Type B pancreatic cell (in vitro differentiated cells): ENCODE data around the gene CA5A. TPM values are rescaled to one million over a fixed set of nuclear protein-coding genes. Genes with fewer than 3 reads are reported as not detected.
A peak's percentile ranks its signal among the peaks of the same experiment; 100 is the strongest.
"Not testable (repeated sequence)": the region's sequence is repeated elsewhere in the genome, so short reads cannot be mapped to it uniquely, and the experiment has no call there.

ENCODE experiments used
- DNase-seq: peaks from one replicate; pipeline ENCODE4 v3.0.0; 2021; ENCODE audit warnings: mixed read lengths; ENCODE audit not compliant: unreplicated experiment; ENCODE audit errors: extremely low spot score
- H3K27ac Mint-ChIP-seq: 2 replicates; pipeline ENCODE4 v1.8.0; 2021; ENCODE audit warnings: mild to moderate bottlenecking, mixed read lengths
- H3K27me3 Mint-ChIP-seq: 2 replicates; pipeline ENCODE4 v1.8.0; 2021; ENCODE audit warnings: mixed read lengths
- H3K36me3 Mint-ChIP-seq: 2 replicates; pipeline ENCODE4 v1.8.0; 2021; ENCODE audit warnings: mixed read lengths
- H3K4me1 Mint-ChIP-seq: one replicate; pipeline ENCODE4 v1.8.0; 2021; ENCODE audit warnings: mixed read lengths; ENCODE audit not compliant: unreplicated experiment
- H3K4me3 Mint-ChIP-seq: 2 replicates; pipeline ENCODE4 v1.8.0; 2021; ENCODE audit warnings: mild to moderate bottlenecking, mixed read lengths
- H3K9me3 Mint-ChIP-seq: 2 replicates; pipeline ENCODE4 v1.8.0; 2021; ENCODE audit warnings: mixed read lengths
- total RNA-seq: library from RNA; stranded (reverse); gene quantifications from 2 replicates; pipeline ENCODE4 v1.2.1, GENCODE V29; 2021; ENCODE audit warnings: low replicate concordance
- TF ChIP-seq, protein P1 (sequence below): fragments of 200-600 bp; sonication (generic); conservative IDR thresholded peaks from 2 replicates; pipeline ENCODE4 v1.5.0; 2021; ENCODE audit warnings: antibody characterized with exemption, mild to moderate bottlenecking

Gene CA5A
- total RNA-seq, 1 donor from 2014 or later: 0.70 TPM

DNA sequence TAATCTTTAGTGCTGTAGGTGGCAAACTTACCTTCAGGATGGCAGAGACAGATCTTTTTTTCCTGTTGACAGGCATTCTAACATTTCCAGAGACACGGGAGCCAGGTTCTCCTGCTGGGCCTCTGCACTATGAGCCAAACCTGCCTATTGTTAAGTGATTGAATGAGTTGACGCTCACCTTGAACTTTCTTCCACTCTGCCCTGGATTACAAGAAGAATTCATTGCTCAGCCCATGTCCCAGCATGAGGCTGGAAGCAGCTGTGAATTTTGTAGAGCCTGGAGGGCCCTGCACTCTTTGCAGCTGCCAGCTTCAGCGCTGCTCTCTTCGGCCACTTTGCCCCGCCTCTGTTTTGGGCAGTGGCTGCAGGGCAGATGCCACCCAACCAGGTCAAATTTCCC lies 57.6 kb downstream of the CA5A start:
- Mint-ChIP-seq H3K27me3 (peaks cover 25% of the 10 kb centered on the region), H3K9me3 (peaks cover 6% of the 10 kb centered on the region), H3K27ac (no peak overlapping the region), H3K4me1 (peaks cover 17% of the 10 kb centered on the region), H3K36me3 (no peaks in the 10 kb centered on the region), H3K4me3 (no peak overlapping the region)
- DNase-seq: no peak
- TF ChIP-seq, protein P1, sequence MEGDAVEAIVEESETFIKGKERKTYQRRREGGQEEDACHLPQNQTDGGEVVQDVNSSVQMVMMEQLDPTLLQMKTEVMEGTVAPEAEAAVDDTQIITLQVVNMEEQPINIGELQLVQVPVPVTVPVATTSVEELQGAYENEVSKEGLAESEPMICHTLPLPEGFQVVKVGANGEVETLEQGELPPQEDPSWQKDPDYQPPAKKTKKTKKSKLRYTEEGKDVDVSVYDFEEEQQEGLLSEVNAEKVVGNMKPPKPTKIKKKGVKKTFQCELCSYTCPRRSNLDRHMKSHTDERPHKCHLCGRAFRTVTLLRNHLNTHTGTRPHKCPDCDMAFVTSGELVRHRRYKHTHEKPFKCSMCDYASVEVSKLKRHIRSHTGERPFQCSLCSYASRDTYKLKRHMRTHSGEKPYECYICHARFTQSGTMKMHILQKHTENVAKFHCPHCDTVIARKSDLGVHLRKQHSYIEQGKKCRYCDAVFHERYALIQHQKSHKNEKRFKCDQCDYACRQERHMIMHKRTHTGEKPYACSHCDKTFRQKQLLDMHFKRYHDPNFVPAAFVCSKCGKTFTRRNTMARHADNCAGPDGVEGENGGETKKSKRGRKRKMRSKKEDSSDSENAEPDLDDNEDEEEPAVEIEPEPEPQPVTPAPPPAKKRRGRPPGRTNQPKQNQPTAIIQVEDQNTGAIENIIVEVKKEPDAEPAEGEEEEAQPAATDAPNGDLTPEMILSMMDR: no peak

DNA sequence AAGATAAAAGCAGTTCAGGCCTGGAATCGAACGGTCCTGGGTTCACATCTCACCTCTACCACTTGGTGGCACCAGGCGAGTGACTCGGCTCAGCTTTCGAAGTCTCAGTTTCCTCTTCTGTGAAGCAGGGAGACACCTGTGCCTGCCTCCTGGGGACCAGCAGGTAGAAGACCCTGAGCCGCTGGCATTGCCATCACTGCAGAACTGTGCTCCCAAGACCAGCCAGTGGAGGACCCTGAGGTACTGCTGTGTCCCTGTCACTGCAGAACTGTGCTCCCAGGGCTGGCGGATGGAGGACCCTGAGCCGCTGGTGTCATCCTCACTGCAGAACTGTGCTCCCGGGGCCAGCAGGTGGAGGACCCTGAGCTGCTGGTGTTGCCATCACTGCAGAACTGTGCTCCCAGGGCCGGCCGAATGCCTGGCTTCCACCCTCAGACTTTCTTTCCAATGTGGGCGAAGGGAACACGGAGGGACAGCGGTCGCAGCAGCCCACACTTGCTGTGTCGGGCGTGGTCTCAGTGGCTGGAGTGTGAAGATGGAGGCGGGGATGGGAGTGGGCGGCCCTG lies 58.3 kb downstream of the CA5A start:
- no peak overlapping the region for H3K27ac Mint-ChIP-seq
- no peak for DNase-seq
- no peak overlapping the region for H3K4me3 Mint-ChIP-seq
- H3K4me1 Mint-ChIP-seq: peaks cover 17% of the 10 kb centered on the region
- peaks cover 25% of the 10 kb centered on the region for H3K27me3 Mint-ChIP-seq
- no peaks in the 10 kb centered on the region for H3K36me3 Mint-ChIP-seq
- H3K9me3 Mint-ChIP-seq: peaks cover 6% of the 10 kb centered on the region
- TF ChIP-seq, protein P1: no peak

DNA sequence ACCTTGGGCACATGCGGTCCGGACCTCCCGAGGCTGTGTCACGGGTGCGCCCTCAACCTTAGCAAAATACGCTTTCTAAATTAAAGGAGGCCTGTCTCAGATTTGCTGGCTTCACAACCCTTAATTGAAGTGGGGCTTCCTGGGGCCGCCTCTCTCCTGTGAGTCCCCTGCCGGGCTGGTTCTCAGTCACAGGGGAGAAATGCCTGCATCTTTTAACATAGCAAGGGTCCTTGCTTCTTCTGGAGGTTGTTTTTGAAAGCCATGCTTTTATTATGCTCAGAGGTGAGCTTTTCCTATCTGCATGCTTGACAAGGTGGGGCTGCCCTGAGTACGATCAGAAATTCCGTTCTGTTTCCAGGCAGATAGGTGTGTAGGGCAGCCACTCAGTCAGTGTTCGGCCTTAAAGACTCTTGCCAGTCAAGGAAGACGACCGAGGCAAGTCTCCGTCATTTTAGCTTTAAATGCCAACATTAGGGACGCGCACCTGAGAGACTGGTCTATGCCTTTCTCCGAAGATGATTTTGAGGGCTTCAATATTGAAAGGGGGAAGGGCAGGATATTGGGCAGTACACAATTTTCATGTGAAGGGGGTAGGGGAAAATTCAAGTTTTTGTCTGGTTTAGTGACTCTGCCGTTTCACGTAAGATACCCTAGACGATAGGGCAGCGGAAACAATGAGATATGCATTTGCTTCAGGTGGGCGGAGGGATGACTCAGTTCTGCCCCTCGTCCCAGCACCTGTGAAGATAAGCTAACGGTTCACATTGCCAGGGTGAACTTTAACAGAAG lies 61.5 kb downstream of the CA5A start:
- H3K4me3 Mint-ChIP-seq: no peak overlapping the region
- no peak for DNase-seq
- TF ChIP-seq, protein P1: no peak
- no peaks in the 10 kb centered on the region for H3K36me3 Mint-ChIP-seq
- peak overlapping the region; percentile 6 for H3K27ac Mint-ChIP-seq
- H3K4me1 Mint-ChIP-seq: peaks cover 29% of the 10 kb centered on the region
- peaks cover 5% of the 10 kb centered on the region for H3K9me3 Mint-ChIP-seq
- peaks cover 23% of the 10 kb centered on the region for H3K27me3 Mint-ChIP-seq

DNA sequence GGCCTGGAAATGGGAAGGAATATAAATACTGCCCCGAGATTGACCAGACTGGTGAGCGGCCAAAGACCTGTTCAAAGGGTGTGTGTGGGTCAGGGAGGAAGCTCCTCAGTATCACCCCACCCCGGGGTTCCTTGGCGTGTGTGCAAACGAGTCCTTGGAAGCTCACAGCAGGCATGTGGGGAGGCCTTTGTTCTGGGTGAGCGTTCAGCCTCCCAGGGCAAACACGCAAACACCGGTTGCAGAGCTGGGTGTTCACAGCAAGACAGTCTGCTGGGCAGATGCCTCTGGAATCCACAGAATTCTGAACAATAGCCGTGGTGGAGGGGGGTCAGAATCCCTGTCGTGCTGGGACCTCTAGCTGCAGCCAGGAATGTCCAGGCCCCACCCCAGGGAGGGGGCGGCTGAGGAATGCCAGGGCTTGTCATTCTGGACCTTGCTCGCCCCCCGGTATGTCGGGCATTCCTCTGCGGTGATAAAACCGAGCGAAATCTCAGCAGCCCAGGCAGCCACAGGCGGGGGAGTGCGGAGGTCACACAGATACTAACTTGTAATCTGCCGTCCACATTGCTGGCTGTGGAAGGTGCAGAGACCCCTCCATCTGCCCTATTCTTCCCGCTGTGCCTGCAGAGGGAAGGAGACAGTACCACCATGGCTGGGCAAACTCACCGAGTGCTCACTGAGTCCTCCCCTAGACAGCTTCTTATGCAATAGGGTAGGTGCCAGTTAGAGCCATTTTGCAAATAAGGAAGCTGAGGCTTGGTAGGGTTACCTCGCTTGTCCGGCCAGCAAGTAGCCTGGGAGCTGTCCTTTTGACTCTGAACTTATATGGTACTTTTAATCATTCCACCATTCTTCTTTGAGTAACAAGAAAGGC lies 65.7 kb downstream of the CA5A start:
- Mint-ChIP-seq H3K4me3 (peak overlapping the region; percentile 79), H3K4me1 (peaks cover 40% of the 10 kb centered on the region), H3K27me3 (peaks cover 28% of the 10 kb centered on the region), H3K27ac (peak overlapping the region; percentile 79)
- DNase-seq, H3K9me3 Mint-ChIP-seq, H3K36me3 Mint-ChIP-seq: not testable (repeated sequence)

DNA sequence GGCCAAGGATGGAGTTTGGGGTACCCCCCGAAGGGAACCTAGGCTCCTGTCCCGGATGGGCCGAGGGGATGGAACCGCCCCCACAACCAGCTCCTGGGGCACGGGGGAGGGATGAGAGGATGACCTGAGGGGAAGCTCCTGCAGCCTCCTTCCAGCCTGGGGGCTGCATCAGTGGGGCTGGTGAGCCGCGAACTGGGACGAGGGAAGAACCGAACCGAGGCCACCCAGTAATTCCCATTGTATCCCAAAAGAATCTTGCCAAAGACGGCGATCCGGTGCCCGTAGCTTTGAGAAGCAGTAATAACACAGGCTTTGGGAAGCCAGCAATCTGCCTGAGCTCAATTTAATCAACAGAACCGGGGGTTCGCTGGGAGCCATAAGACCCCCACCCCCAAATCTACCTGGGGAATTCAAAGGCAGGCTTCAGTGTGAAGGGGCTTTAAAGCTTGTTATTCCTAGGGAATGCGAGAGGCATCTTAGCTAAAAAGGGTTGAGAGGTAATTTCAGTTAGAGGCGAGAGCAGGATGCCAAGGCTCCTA lies 66.4 kb downstream of the CA5A start:
- H3K4me3 Mint-ChIP-seq: peak overlapping the region; percentile 79
- not testable (repeated sequence) for H3K9me3 Mint-ChIP-seq

DNA sequence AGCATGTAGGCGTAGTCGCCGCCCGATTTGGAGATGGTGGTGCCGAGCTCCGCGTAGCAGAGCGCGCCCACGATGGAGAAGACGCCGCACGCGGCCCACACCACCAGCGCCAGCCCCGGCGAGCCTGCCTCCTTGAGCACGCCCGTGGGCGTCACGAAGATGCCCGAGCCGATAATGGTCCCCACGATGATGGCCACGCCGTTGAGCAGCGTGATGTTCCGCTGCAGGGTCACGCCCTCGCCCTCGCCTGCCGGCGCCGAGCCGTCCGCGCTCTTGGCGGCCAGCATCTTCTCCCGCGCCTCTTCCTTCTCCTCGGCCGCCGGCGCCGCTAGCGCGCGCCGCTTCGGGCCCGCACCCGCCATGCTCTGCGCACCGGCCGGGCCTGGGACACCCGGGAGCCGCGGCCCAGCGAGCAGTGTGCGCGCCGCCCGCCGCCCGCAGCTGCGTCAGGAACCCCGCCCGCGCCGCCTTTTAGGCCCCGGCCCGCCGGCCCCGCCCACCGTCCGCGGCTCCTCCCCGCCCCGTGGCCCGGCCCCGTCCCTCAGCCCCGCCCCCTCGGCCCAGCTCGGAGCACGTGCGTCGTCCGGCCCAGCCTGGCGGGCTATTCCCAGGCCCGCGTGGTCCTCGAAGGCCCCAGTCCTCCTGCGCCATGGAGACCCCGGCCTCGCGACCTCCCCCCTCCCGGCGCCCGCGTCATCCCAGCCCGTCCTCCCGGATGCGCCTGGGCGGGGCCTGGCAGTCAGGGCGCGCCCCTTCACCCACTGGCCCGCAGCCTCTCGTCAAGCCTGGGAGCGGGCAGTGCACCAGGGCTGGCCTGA lies 67.1 kb downstream of the CA5A start, which contains the start of gene SLC7A5:
Gene SLC7A5 (minus strand): TSS at position 447 of the 818 bp plus-strand sequence. CDS start 85 bp downstream, at position 362.
- H3K4me1 Mint-ChIP-seq: peaks cover 37% of the 10 kb centered on the region
- DNase-seq: peak; percentile 92
- H3K9me3 Mint-ChIP-seq, H3K36me3 Mint-ChIP-seq: not testable (repeated sequence)
- H3K4me3 Mint-ChIP-seq: peak within 1 kb of the TSS; percentile 92
- H3K27ac Mint-ChIP-seq: peak within 1 kb of the TSS; percentile 97
- peaks cover 18% of the 10 kb centered on the region for H3K27me3 Mint-ChIP-seq

More for the DNA sequence above, 66.4 kb downstream of the CA5A start:
- DNase-seq, H3K36me3 Mint-ChIP-seq: not testable (repeated sequence)
- peaks cover 38% of the 10 kb centered on the region for H3K4me1 Mint-ChIP-seq
- H3K27me3 Mint-ChIP-seq: peaks cover 24% of the 10 kb centered on the region
- H3K27ac Mint-ChIP-seq: peak overlapping the region; percentile 79

DNA sequence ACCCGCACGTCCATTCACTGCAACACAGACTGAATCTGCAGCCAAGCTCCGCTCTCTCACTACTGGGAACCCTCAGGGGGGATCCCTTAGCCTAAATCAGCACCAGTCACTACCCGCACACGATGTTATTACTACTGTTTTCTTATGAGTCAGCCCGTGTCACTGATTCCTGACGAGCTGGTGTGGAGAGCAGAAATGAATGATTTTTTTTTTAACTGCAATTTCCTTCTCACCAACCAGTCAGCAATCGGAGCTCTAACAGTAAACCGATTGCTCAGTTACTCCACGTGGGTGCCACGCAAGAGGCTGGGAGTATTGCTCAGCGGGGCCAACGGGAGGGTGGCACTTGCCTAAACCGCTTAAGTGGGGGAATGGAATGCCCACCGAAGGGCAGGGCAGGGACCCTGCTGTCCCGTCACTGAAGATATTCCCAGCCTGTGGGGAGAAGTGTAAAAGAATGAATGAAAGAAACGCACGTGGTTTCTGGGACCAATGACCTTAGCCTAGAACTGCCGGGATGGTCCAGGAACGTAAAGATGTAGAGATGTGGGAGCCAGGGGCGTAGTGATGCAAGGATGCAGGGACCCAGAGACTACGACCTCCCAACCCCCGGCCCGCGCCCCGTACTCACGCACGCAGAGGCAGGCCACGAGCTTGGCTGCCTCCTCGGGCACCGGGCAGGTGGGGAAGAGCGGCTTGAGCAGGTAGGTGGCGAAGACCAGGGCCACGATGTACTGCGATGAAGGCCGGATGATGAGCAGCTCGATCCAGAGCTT lies 67.9 kb downstream of the CA5A start:
- not testable (repeated sequence) for DNase-seq, H3K9me3 Mint-ChIP-seq, H3K36me3 Mint-ChIP-seq
- Mint-ChIP-seq H3K4me1 (peaks cover 38% of the 10 kb centered on the region), H3K27ac (peak overlapping the region; percentile 97), H3K27me3 (peaks cover 18% of the 10 kb centered on the region), H3K4me3 (peak overlapping the region; percentile 92)

DNA sequence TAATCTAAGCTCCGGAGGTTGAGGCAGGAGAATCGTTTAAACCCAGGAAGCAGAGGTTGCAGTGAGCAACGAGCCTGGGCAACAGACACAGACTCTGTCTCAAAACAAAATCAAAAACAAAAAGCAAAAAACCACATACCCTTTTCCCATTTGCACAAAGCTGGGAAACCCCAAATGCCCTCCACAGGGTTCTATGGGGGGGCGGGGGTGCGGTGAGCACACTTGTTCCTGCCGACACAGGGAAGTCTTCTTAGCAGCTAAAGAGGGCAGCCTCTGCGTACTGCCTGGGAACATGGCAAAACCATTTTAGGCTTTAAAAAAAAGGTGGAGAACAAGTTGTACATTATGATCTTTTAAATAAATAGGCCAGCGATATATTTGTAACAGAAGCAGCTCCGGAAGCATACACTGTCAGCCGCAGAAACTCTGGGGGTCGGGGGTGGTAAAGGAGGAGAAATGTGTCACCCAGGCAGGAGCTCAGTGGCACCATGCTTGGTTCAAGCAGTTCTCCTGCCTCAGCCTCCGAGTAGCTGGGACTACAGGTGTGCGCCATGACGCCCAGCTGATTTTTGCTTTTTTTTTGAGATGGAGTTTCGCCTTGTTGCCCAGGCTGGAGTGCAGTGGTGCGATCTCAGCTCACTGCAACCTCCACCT lies 70.3 kb downstream of the CA5A start:
- peak overlapping the region; percentile 47 for H3K4me3 Mint-ChIP-seq
- H3K27me3 Mint-ChIP-seq: peaks cover 11% of the 10 kb centered on the region
- H3K9me3 Mint-ChIP-seq, DNase-seq, H3K36me3 Mint-ChIP-seq: not testable (repeated sequence)
- H3K27ac Mint-ChIP-seq: peak overlapping the region; percentile 9
- peaks cover 25% of the 10 kb centered on the region for H3K4me1 Mint-ChIP-seq
